CD4-positive, alpha-beta T cell treated with Interleukin-4 for 1 hour (primary cell): ENCODE results near the gene NR2F2.
"Not testable (repeated sequence)": the region's sequence is repeated elsewhere in the genome, so short reads cannot be mapped to it uniquely, and the experiment has no call there.

Experiments used
- DNase-seq, 2 donors: peaks; one replicate each; pipeline ENCODE4 v3.0.0-alpha.2; 2020 to 2022

NR2F2 gene

DNA sequence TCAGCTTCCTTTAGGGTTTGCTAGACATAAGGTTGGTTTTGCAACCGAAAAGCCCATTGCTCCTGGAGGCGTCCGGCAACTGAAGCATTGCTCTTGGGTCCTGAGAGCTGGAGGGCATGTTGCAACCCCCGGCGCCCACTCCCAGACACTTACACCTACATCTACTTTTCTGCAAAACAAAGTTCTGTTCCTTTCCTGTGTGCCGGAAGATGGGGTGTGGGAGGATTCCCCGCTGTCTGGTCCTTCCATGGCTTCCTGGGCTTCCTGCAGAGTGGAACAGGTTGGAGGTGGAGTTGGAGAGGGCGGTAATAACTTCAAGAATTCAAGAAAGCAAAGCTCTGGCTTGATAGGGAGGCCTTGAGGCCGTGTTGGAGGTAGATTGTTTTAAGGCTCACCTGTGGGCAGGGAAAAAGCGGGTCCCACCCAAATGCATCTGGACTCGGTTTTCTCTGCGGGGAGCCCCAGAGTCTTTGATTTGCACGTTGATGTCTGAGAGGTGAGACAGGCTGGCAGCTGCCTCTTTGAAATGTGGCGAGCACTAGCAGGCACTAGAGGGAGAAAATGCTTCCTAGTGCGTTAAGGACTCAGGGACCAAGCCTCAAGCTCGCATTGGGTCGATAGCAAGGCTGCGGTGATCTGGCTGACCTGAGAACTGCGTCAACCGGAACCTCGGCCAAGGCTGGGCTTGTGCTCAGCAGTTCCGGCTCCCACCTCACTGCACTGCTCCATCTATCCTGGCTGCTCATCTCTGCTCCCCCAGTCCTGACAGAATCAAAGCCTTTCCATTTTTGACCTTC, 39.5 kb downstream of the NR2F2 start:
- DNase-seq, result no peak

DNA sequence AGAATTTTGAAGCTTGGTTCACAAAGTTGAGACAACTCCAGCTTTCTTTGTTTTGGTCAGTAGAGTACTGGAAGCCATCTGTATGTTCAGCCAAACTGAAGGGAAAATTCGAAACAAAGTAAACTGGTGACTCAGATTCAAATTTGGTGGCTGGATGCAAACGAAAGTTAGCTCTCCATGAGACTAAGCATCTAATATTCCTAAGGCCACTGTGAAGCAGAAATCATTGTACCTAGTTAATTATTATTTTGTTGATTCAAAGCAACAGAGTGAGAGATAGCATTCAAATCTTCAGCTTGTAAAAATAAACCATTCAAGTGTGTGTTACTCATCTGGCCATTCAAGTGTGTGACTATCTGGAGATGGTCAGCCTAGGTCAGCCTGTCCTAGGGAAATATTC, 42.1 kb downstream of the NR2F2 start:
- no peak for DNase-seq

DNA sequence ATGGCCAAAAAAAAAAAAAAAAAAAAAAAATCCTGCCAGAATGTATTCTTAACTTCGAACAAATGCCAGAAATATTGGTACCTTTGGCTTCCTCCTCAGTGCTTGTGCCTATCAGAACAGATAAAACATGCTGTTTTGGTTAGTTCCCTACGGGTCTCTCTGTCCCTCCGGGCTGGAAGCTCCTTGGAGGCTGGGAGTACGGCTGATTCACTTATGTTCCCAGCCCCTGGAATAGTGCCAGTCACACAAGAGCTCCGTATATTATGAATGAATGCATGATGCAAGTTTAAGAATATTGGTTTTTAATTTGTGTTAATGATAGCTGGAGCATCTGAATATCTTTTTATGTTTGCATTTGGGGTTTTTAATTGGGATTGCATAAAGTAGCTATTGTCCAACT, 44.0 kb downstream of the NR2F2 start:
- no peak for DNase-seq

DNA sequence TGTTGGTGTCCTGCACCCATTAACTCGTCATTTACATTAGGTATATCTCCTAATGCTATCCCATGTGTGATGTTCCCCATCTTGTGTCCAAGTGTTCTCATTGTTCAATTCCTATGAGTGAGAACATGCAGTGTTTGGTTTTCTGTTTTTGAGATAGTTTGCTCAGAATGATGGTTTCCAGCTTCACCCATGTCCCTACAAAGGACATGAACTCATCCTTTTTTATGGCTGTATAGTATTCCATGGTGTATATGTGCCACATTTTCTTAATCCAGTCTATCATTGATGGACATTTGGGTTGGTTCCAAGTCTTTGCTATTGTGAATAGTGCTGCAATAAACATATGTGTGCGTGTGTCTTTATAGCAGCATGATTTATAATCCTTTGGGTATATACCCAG, 49.1 kb downstream of the NR2F2 start:
- not testable (repeated sequence) for DNase-seq

- DNase-seq, result no peak
Measured at GRCh38 chr15:96381463-96381862, 51.0 kb downstream of the NR2F2 start.

DNA sequence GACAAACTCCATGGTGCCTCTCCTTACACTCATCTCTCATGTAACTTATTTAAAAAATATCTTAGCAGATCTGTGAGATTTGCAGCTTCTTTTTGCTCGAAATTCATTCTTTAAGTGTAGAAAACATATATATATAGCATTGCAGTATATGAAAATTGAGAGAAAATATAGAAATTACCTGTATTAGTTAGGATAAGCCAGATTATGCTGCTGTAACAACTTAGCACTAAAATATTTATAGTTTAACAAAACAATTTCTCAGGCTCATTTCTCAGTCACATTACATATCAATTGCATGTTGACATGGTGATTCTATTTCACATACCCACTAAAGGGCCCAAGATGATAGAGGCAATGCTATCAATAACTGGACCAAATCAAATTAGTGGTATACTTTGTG, 54.7 kb downstream of the NR2F2 start:
- no peak for DNase-seq

- no peak for DNase-seq
Measured at GRCh38 chr15:96388673-96389072, 58.2 kb downstream of the NR2F2 start.
